Effector memory CD8-positive, alpha-beta T cell (primary cell): ENCODE data around the gene TMEM62.

Source experiments
- ATAC-seq: fragments of 150-1000 bp; cut with Tn5 transposase; replicated peaks from 2 replicates; pipeline ENCODE4 v1.10.0; 2021; ENCODE audit warnings: mild to moderate bottlenecking, moderate library complexity
- DNase-seq, 3 experiments: peaks; one replicate each; pipeline ENCODE4 v3.0.0; 2021
- H3K27ac Mint-ChIP-seq, 2 donors: one replicate each; pipeline ENCODE4 v1.8.0; 2022; ENCODE audit warnings: mild to moderate bottlenecking in 2 of 2, mixed read lengths in 2 of 2, moderate library complexity in 2 of 2
- H3K27me3 Mint-ChIP-seq, 2 donors: one replicate each; pipeline ENCODE4 v1.8.0; 2022; ENCODE audit warnings: mixed read lengths in 2 of 2
- H3K36me3 Mint-ChIP-seq: one replicate; pipeline ENCODE4 v1.8.0; 2022; ENCODE audit warnings: mild to moderate bottlenecking, moderate library complexity, mixed read lengths; ENCODE audit not compliant: insufficient read depth
- H3K4me1 Mint-ChIP-seq, 2 donors: one replicate each; pipeline ENCODE4 v1.8.0; 2022; ENCODE audit warnings: low read depth in 2 of 2, mixed read lengths in 2 of 2
- H3K4me3 Mint-ChIP-seq, 2 donors: one replicate each; pipeline ENCODE4 v1.8.0; 2022; ENCODE audit warnings: mild to moderate bottlenecking in 2 of 2, mixed read lengths in 2 of 2, moderate library complexity in 2 of 2
- H3K9me3 Mint-ChIP-seq, 2 donors: one replicate each; pipeline ENCODE4 v1.8.0; 2022; ENCODE audit warnings: mixed read lengths in 2 of 2
- total RNA-seq, 9 experiments: gene quantifications; one replicate each; lab custom pipeline; 2026; lab: John Stamatoyannopoulos, UW

The TMEM62 gene
- 6.5 to 33.6 (median 13.3) reads per million in 9 experiments for total RNA-seq

DNA sequence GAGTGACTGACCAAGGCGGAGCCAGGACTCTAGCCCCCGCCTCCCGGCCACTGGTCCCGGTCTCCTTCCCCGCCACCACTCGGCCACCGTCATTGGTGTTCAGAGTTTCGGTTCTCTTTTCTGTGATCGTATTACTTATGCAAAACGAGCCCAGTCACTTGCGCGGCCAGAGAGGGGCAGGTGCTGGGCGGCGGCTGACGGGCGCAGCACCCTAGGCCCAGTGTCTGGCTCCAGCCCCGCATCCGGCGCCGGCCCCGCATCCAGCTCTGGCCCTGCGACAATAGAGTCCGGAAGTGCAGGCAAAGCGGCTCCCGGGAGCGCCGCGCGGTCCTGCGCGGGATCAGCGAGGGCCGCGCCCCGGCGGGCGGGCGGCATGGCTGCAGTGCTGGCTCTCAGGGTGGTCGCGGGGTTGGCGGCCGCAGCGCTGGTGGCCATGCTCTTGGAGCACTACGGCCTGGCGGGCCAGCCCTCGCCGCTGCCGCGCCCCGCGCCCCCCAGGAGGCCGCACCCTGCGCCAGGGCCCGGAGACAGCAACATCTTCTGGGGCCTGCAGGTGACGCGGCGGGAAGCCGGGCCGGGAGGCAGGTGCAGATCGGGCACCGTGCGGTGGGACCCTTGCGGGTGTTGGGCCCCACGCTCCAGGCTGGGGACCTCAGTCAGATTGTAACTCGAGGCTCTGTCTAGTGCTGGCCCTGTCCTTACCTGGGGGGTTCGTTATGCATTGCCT, at the start of gene TMEM62:
Gene TMEM62 (plus strand): TSS at position 157 of the 727 bp plus-strand sequence. CDS start 217 bp downstream, at position 374.
- Mint-ChIP-seq H3K36me3 (peaks cover 27% of the 10 kb centered on the region), H3K4me1 (peaks cover 17 to 23% of the 10 kb centered on the region in 2 donors), H3K4me3 (peak within 1 kb of the TSS; percentile 92 to 95), H3K27ac (peak within 1 kb of the TSS; percentile 97 to 99), H3K27me3 (peaks cover 5 to 14% of the 10 kb centered on the region in 2 donors), H3K9me3 (no peaks in the 10 kb centered on the region)
- peak; percentile 47 to 63 (median 47) for DNase-seq
- ATAC-seq, result peak; percentile 74

- H3K4me1 Mint-ChIP-seq, result peaks cover 13 to 35% of the 10 kb centered on the region in 2 donors
- no peak for ATAC-seq
- no peak for DNase-seq
- peak overlapping the region; percentile 38 to 87 for H3K27ac Mint-ChIP-seq
- H3K4me3 Mint-ChIP-seq, result no peak overlapping the region
- H3K9me3 Mint-ChIP-seq, result no peaks in the 10 kb centered on the region
- H3K36me3 Mint-ChIP-seq, result peaks cover 50% of the 10 kb centered on the region
- no peaks in the 10 kb centered on the region for H3K27me3 Mint-ChIP-seq
These were observed 47.5 kb upstream of the TMEM62 start for GRCh38 chr15:43085921-43086320.

- H3K4me3 Mint-ChIP-seq, result no peak overlapping the region
- no peaks in the 10 kb centered on the region for H3K27me3 Mint-ChIP-seq
- no peaks in the 10 kb centered on the region for H3K9me3 Mint-ChIP-seq
- DNase-seq (no peak), ATAC-seq (no peak)
- H3K36me3 Mint-ChIP-seq, result peaks cover 46% of the 10 kb centered on the region
- H3K4me1 Mint-ChIP-seq, result peaks cover 13 to 35% of the 10 kb centered on the region in 2 donors
- H3K27ac Mint-ChIP-seq, result peak overlapping the region; percentile 38 to 87
These were observed 46.8 kb upstream of the TMEM62 start for GRCh38 chr15:43086551-43086950.

- H3K4me1 Mint-ChIP-seq, result peaks cover 21 to 45% of the 10 kb centered on the region in 2 donors
These were observed 41.5 kb upstream of the TMEM62 start for GRCh38 chr15:43091859-43092258.

DNA sequence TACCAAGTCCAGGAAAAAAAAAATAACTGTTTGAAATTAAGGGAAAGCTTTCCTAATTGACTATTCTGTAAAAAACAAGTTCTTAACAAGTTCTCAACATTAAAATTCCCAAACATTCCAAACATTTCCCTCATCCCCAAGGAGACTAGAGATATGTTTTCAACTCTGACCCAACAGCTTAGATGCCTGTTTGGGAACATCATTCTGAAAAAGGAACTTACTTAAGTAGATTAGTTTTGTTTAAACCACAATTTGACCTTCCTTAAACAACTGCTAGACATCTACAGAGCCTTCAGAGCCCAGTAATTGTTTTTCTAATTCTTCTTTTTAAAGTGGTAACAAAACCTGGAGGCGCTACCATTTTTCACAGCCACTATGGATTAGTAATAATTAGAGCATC, 40.4 kb upstream of the TMEM62 start:
- H3K9me3 Mint-ChIP-seq, result no peaks in the 10 kb centered on the region
- peaks cover 47% of the 10 kb centered on the region for H3K36me3 Mint-ChIP-seq
- no peak overlapping the region for H3K4me3 Mint-ChIP-seq
- DNase-seq (no peak), ATAC-seq (no peak)
- H3K4me1 Mint-ChIP-seq, result peaks cover 27 to 47% of the 10 kb centered on the region in 2 donors
- H3K27ac Mint-ChIP-seq, result peak overlapping the region in 1 of 2 donors; percentile 29
- no peaks in the 10 kb centered on the region for H3K27me3 Mint-ChIP-seq

More at GRCh38 chr15:43091859-43092258, 41.5 kb upstream of the TMEM62 start:
- no peak for ATAC-seq
- Mint-ChIP-seq H3K9me3 (no peaks in the 10 kb centered on the region), H3K4me3 (no peak overlapping the region), H3K27ac (peak overlapping the region; percentile 23 to 64), H3K27me3 (no peaks in the 10 kb centered on the region), H3K36me3 (peaks cover 45% of the 10 kb centered on the region)
- DNase-seq, result no peak

GRCh38 chr15:43094416-43095030, 38.9 kb upstream of the TMEM62 start:
- ATAC-seq, result no peak
- Mint-ChIP-seq H3K27me3 (no peaks in the 10 kb centered on the region), H3K36me3 (peaks cover 43% of the 10 kb centered on the region), H3K9me3 (no peaks in the 10 kb centered on the region), H3K4me3 (no peak overlapping the region), H3K4me1 (peaks cover 30 to 44% of the 10 kb centered on the region in 2 donors), H3K27ac (peak overlapping the region in 1 of 2 donors; percentile 29)
- no peak for DNase-seq

DNA sequence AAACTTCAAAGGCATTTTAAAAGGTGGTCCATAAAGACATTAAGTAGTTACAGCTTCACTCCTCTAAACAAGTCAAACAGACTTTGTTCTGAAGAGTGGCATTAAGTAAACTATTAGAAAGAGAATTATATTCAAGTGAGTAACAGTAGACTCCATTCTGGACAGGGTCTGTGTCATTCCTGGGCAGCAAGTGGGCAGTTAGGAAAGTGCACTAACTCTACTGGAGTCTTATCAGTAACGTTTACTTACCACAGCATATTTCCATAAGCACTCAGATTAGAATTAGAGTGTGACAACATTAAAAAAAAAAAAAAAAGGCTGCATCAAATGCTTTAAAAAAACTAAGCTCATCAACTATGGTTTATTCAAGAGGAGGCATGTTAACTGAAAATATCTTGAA, 38.1 kb upstream of the TMEM62 start:
- peaks cover 29 to 43% of the 10 kb centered on the region in 2 donors for H3K4me1 Mint-ChIP-seq

GRCh38 chr15:43095708-43096347, 37.6 kb upstream of the TMEM62 start:
- Mint-ChIP-seq H3K4me1 (peaks cover 33 to 47% of the 10 kb centered on the region in 2 donors), H3K36me3 (peaks cover 54% of the 10 kb centered on the region), H3K9me3 (no peaks in the 10 kb centered on the region), H3K4me3 (no peak overlapping the region), H3K27me3 (no peaks in the 10 kb centered on the region), H3K27ac (peak overlapping the region; percentile 29 to 65)
- DNase-seq (no peak), ATAC-seq (no peak)

More for the DNA sequence above, 38.1 kb upstream of the TMEM62 start:
- Mint-ChIP-seq H3K9me3 (no peaks in the 10 kb centered on the region), H3K27ac (peak overlapping the region in 1 of 2 donors; percentile 29), H3K36me3 (peaks cover 49% of the 10 kb centered on the region), H3K27me3 (no peaks in the 10 kb centered on the region), H3K4me3 (no peak overlapping the region)
- ATAC-seq (no peak), DNase-seq (no peak)

DNA sequence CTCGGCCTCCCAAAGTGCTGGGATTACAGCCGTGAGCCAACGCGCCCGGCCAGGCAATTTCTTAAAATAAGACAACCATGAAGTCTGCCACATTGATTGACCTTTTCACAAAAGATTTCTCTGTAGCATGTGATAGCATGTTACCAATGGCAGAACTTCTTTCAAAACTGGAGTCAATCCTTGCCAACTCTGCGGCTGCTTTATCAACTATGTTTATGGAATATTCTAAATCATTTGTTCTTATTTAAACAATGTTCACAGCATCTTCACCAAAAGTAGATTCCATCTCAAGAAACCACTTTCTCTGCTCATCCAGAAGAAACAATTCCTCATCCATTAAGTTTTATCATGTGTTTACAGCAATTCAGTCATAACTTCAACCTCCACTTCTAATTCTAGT, 37.0 kb upstream of the TMEM62 start:
- H3K27me3 Mint-ChIP-seq, result no peaks in the 10 kb centered on the region
- no peak overlapping the region for H3K4me3 Mint-ChIP-seq
- ATAC-seq (no peak), DNase-seq (no peak)
- H3K27ac Mint-ChIP-seq, result peak overlapping the region; percentile 29 to 65
- H3K36me3 Mint-ChIP-seq, result peaks cover 58% of the 10 kb centered on the region
- no peaks in the 10 kb centered on the region for H3K9me3 Mint-ChIP-seq
- peaks cover 39 to 53% of the 10 kb centered on the region in 2 donors for H3K4me1 Mint-ChIP-seq

DNA sequence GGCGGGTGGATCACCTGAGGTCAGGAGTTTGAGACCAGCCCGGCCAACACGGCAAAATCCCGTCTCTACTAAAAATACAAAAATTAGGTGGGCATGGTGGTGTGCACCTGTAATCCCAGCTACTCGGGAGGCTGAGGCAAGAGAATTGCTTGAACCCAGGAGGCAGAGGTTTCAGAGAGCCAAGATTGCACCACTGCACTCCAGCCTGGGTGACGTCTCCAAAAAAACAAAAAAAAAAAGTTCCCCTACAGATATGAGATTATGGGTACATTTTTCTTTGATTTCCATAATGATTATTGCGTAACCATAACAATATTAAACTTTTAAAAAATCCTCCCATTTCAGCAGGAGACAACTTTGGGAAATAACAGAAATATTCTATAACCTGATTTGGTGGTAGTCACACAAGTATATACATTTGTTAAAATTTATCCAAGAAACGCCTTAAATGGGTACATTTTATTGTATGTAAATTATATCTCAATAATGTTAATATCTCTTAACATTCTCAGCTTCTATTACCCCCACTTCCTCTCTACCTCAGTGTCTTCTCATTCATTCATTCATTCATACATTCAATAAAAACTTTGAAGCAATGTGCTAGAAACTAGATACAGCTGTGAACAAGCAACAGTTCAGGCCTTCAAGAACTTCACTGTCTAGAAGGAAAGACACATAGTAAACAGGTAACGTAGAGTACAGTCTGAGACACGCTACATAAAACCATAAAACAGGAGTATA, 34.1 kb upstream of the TMEM62 start:
- Mint-ChIP-seq H3K36me3 (peaks cover 37% of the 10 kb centered on the region), H3K4me3 (no peak overlapping the region), H3K27ac (no peak overlapping the region), H3K27me3 (no peaks in the 10 kb centered on the region), H3K4me1 (peaks cover 50 to 65% of the 10 kb centered on the region in 2 donors), H3K9me3 (no peaks in the 10 kb centered on the region)
- DNase-seq (no peak), ATAC-seq (no peak)

GRCh38 chr15:43100971-43101370, 32.4 kb upstream of the TMEM62 start:
- Mint-ChIP-seq H3K9me3 (no peaks in the 10 kb centered on the region), H3K27ac (peak overlapping the region in 1 of 2 donors; percentile 56), H3K4me1 (peaks cover 49 to 61% of the 10 kb centered on the region in 2 donors), H3K4me3 (peak overlapping the region; percentile 9), H3K36me3 (peaks cover 36% of the 10 kb centered on the region), H3K27me3 (no peaks in the 10 kb centered on the region)
- ATAC-seq (no peak), DNase-seq (no peak)

GRCh38 chr15:43102187-43102586, 31.2 kb upstream of the TMEM62 start:
- no peak for ATAC-seq
- Mint-ChIP-seq H3K27me3 (no peaks in the 10 kb centered on the region), H3K36me3 (peaks cover 34% of the 10 kb centered on the region), H3K4me1 (peaks cover 51 to 62% of the 10 kb centered on the region in 2 donors), H3K27ac (peak overlapping the region in 1 of 2 donors; percentile 15), H3K4me3 (no peak overlapping the region), H3K9me3 (no peaks in the 10 kb centered on the region)
- no peak for DNase-seq

- Mint-ChIP-seq H3K4me1 (peaks cover 41 to 55% of the 10 kb centered on the region in 2 donors), H3K36me3 (peaks cover 33% of the 10 kb centered on the region), H3K27me3 (peaks cover 0 to 5% of the 10 kb centered on the region in 2 donors), H3K9me3 (no peaks in the 10 kb centered on the region), H3K27ac (peak overlapping the region in 1 of 2 donors; percentile 99), H3K4me3 (peak overlapping the region in 1 of 2 donors; percentile 44)
- ATAC-seq (no peak), DNase-seq (no peak)
These were observed 29.5 kb upstream of the TMEM62 start for GRCh38 chr15:43103907-43104306.
